Measurements from ENCODE around the gene LRRC59. TPM values are rescaled to one million over a fixed set of nuclear protein-coding genes. Genes with fewer than 3 reads are reported as not detected.
A peak's percentile ranks its signal among the peaks of the same experiment; 100 is the strongest.

The LRRC59 gene
- total and polyA plus RNA-seq, 4 donors = 21.4 to 136 (median 75.6) TPM

- TF ChIP-seq SP1 (IDR thresholded peaks at IDR 0.05) = no peak
- no peak for TF ChIP-seq HNF4A (conservative IDR thresholded peaks at IDR 0.05)
- TF ChIP-seq YY1 (IDR thresholded peaks at IDR 0.05) = no peak
- no peak for TF ChIP-seq TAF1 (conservative IDR thresholded peaks at IDR 0.05)
- TF ChIP-seq ATF3 (IDR thresholded peaks at IDR 0.05) = no peak
Observed at GRCh38 chr17:50443505-50443974, 46.2 kb upstream of the LRRC59 start (continued).

GRCh38 chr17:50440838-50441829 is 43.8 kb upstream of the LRRC59 start:
- Histone ChIP-seq H3K27me3 (ENCODE audit: control insufficient read depth in 4 of 4, insufficient read depth in 4 of 4, low read length in 3 of 4) (no peaks in the 10 kb centered on the region), H3K4me1 (ENCODE audit: control insufficient read depth in 4 of 4, insufficient read depth in 4 of 4, low read length in 3 of 4) (peaks cover 6 to 36% (median 30%) of the 10 kb centered on the region in 4 donors), H3K9ac (ENCODE audit: low read depth in 1 of 2, low read length in 2 of 2) (peak overlapping the region in 1 of 2 donors; percentile 29), H3K27ac (ENCODE audit: low read depth in 1 of 2, low read length in 2 of 2) (peak overlapping the region; percentile 87 to 88), H3K9me3 (ENCODE audit: control insufficient read depth in 4 of 4, low read length in 3 of 4) (no peaks in the 10 kb centered on the region), H3K36me3 (ENCODE audit: control insufficient read depth in 4 of 4, insufficient read depth in 3 of 4, low read depth in 1 of 4, low read length in 3 of 4) (peaks cover 0 to 2% (median 0%) of the 10 kb centered on the region in 4 donors), H3K4me3 (ENCODE audit: low read depth in 1 of 3, low read length in 3 of 3) (no peak overlapping the region)
- no peak for TF ChIP-seq FOXA2 (IDR thresholded peaks at IDR 0.05)
- TF ChIP-seq RXRA (IDR thresholded peaks at IDR 0.05) = no peak
- no peak for TF ChIP-seq EGR1 (IDR thresholded peaks at IDR 0.05; ENCODE audit: low read depth in 2 of 2)
- no peak for TF ChIP-seq CTCF (IDR thresholded peaks at IDR 0.05; ENCODE audit: low read depth, low read length, missing input control)
- TF ChIP-seq HNF4G (IDR thresholded peaks at IDR 0.05) = no peak
- TF ChIP-seq ATF3 (IDR thresholded peaks at IDR 0.05) = no peak
- TF ChIP-seq GABPA (IDR thresholded peaks at IDR 0.05 in 1 of 2, conservative IDR thresholded peaks at IDR 0.05 in 1 of 2) = no peak
- TF ChIP-seq, protein P1, sequence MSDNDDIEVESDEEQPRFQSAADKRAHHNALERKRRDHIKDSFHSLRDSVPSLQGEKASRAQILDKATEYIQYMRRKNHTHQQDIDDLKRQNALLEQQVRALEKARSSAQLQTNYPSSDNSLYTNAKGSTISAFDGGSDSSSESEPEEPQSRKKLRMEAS (IDR thresholded peaks at IDR 0.05) = no peak
- TF ChIP-seq TAF1 (conservative IDR thresholded peaks at IDR 0.05) = no peak
- no peak for TF ChIP-seq RAD21 (IDR thresholded peaks at IDR 0.05)
- TF ChIP-seq, protein P2, sequence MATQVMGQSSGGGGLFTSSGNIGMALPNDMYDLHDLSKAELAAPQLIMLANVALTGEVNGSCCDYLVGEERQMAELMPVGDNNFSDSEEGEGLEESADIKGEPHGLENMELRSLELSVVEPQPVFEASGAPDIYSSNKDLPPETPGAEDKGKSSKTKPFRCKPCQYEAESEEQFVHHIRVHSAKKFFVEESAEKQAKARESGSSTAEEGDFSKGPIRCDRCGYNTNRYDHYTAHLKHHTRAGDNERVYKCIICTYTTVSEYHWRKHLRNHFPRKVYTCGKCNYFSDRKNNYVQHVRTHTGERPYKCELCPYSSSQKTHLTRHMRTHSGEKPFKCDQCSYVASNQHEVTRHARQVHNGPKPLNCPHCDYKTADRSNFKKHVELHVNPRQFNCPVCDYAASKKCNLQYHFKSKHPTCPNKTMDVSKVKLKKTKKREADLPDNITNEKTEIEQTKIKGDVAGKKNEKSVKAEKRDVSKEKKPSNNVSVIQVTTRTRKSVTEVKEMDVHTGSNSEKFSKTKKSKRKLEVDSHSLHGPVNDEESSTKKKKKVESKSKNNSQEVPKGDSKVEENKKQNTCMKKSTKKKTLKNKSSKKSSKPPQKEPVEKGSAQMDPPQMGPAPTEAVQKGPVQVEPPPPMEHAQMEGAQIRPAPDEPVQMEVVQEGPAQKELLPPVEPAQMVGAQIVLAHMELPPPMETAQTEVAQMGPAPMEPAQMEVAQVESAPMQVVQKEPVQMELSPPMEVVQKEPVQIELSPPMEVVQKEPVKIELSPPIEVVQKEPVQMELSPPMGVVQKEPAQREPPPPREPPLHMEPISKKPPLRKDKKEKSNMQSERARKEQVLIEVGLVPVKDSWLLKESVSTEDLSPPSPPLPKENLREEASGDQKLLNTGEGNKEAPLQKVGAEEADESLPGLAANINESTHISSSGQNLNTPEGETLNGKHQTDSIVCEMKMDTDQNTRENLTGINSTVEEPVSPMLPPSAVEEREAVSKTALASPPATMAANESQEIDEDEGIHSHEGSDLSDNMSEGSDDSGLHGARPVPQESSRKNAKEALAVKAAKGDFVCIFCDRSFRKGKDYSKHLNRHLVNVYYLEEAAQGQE (IDR thresholded peaks at IDR 0.05) = no peak
- no peak for TF ChIP-seq FOXA1 (IDR thresholded peaks at IDR 0.05)
- no peak for TF ChIP-seq JUND (IDR thresholded peaks at IDR 0.05)
- TF ChIP-seq HNF4A (conservative IDR thresholded peaks at IDR 0.05) = no peak
- no peak for TF ChIP-seq SP1 (IDR thresholded peaks at IDR 0.05)
- no peak for TF ChIP-seq NR2F2 (IDR thresholded peaks at IDR 0.05)
- no peak for TF ChIP-seq YY1 (IDR thresholded peaks at IDR 0.05)
- no peak for TF ChIP-seq ZBTB33 (IDR thresholded peaks at IDR 0.05)
- no peak for DNase-seq (ENCODE audit: low spot score)
- WGBS = 89% methylated on average over 10 of the region's 10 CpGs

Data from liver (tissue), 9 donors.